ENCODE measurements around the gene KDM4C. TPM values are rescaled to one million over a fixed set of nuclear protein-coding genes. Genes with fewer than 3 reads are reported as not detected.

KDM4C gene
- total and polyA plus RNA-seq, 2 of the 4 experiments (the other 2 are of a cell fraction), result 11.8 to 23.8 TPM

DNA sequence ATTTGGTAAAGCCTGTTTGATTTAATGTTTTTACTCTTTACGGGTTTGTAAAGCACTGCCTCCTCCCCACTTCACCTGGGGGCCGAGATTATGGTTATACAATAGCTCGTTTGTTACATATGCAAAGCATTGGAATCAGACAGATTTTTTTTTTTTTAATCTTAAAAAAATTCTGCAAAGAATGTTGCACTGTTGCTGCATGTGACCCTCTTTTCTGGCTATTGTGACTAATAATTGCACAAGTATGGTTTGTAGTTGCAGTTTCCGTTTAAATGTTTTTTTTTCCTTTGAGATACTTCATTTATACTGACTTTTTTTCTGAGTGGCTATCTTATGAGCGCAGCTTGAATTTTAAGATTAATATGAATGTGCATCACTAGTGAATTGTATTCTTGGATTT, 165.3 kb downstream of the KDM4C start:
- Histone ChIP-seq H2BK120ac (ENCODE audit: low read depth, low read length) (no peak overlapping the region), H3K4me2 (ENCODE audit: low read depth, low read length) (no peak overlapping the region), H2AFZ (replicated peaks; ENCODE audit: low read length, poor library complexity) (no peak overlapping the region), H4K5ac (ENCODE audit: low read depth, low read length) (no peak overlapping the region), H4K91ac (ENCODE audit: insufficient read depth, low read depth, low read length) (no peak overlapping the region), H3K79me1 (ENCODE audit: low read depth in 1 of 2, low read length in 2 of 2) (no peaks in the 10 kb centered on the region; a peak in 1 of 4 replicates), H3K23ac (ENCODE audit: low read depth, low read length) (no peak overlapping the region), H3K4ac (ENCODE audit: low read depth, low read length) (no peak overlapping the region), H2BK5ac (ENCODE audit: low read depth, low read length, poor library complexity, severe bottlenecking) (no peak overlapping the region), H3K27ac (ENCODE audit: insufficient read depth, low read length) (no peak overlapping the region), H3K27me3 (ENCODE audit: control insufficient read depth, insufficient read depth, low read length) (no peaks in the 10 kb centered on the region), H2BK20ac (ENCODE audit: low read depth, low read length) (no peak overlapping the region), H2AK5ac (ENCODE audit: low read depth, low read length) (no peak overlapping the region), H3K18ac (ENCODE audit: low read depth, low read length) (no peak overlapping the region), H3K9me1 (ENCODE audit: insufficient read depth, low read length) (peaks cover 3% of the 10 kb centered on the region; the same call in 1 of the 2 replicates), H3K9me3 (ENCODE audit: control insufficient read depth, insufficient read depth, low read length) (no peaks in the 10 kb centered on the region), H3K56ac (ENCODE audit: extremely low read depth, insufficient read depth, low read length) (no peak overlapping the region), H3K9ac (ENCODE audit: low read depth, low read length) (no peak overlapping the region), H4K8ac (ENCODE audit: low read depth in 2 of 2, low read length in 2 of 2) (no peak overlapping the region), H2BK15ac (ENCODE audit: low read depth, low read length) (no peak overlapping the region), H3K14ac (replicated peaks; ENCODE audit: low read depth, low read length) (no peak overlapping the region), H4K20me1 (ENCODE audit: insufficient read depth, low read length) (no peaks in the 10 kb centered on the region), H3K36me3 (ENCODE audit: control insufficient read depth, insufficient read depth, low read length) (no peaks in the 10 kb centered on the region), H3K4me3 (ENCODE audit: insufficient read depth, low read depth, low read length) (no peak overlapping the region), H3K4me1 (ENCODE audit: control insufficient read depth, insufficient read depth, low read length) (peaks cover 1% of the 10 kb centered on the region; the same call in 1 of the 2 replicates), H2AK9ac (replicated peaks; ENCODE audit: low read depth, low read length, poor library complexity) (no peak overlapping the region)
- DNase-seq (no peak), ATAC-seq (ENCODE audit: low read depth) (no peak)
- 100% methylated on average over 1 of the region's 5 CpGs; no CpG with 5 or more reads in 1 of the 2 experiments for WGBS, 2 experiments (ENCODE audit: extremely low coverage in 2 of 2, insufficient read length in 1 of 2)
- dilution Hi-C loops (cut with HindIII; ENCODE audit: low sequenced_read_pairs, unreplicated experiment) (no loop called here), intact Hi-C loops (cut with micrococcal nuclease) (no loop called here), in situ Hi-C loops (cut with MboI; ENCODE audit: low sequenced_read_pairs) (loop anchor here (10.0 kb wide), 1 partner anchor 62 kb away; no protein-coding TSS in a partner anchor)
- TF ChIP-seq NFE2L2 (IDR thresholded peaks at IDR 0.05; ENCODE audit: low read depth, low read length) (no peak), MAZ (IDR thresholded peaks at IDR 0.05; ENCODE audit: borderline replicate concordance, low read depth, low read length) (no peak), FOS (IDR thresholded peaks at IDR 0.05; ENCODE audit: low read depth, low read length) (no peak), CEBPB (IDR thresholded peaks at IDR 0.05; ENCODE audit: low read depth, low read length) (no peak), RCOR1 (IDR thresholded peaks at IDR 0.05; ENCODE audit: insufficient replicate concordance, low read length) (no peak), SMC3 (IDR thresholded peaks at IDR 0.05; ENCODE audit: low read depth, low read length) (no peak), RAD21 (IDR thresholded peaks at IDR 0.05; ENCODE audit: low read length) (no peak), MAFK (IDR thresholded peaks at IDR 0.05; ENCODE audit: low read depth, low read length) (no peak)
- TF ChIP-seq, protein P1, sequence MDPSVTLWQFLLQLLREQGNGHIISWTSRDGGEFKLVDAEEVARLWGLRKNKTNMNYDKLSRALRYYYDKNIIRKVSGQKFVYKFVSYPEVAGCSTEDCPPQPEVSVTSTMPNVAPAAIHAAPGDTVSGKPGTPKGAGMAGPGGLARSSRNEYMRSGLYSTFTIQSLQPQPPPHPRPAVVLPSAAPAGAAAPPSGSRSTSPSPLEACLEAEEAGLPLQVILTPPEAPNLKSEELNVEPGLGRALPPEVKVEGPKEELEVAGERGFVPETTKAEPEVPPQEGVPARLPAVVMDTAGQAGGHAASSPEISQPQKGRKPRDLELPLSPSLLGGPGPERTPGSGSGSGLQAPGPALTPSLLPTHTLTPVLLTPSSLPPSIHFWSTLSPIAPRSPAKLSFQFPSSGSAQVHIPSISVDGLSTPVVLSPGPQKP (IDR thresholded peaks at IDR 0.05; ENCODE audit: borderline replicate concordance, low read depth, low read length), result no peak
- CTCF ChIA-PET, result no interaction called here
- POLR2A ChIA-PET (ENCODE audit: unreplicated experiment), result interaction anchor here (0.6 kb wide), 1 partner anchor 16 kb away, joined by 3 read pairs; no protein-coding TSS in a partner anchor
- no TSS peak for BruUV-seq (replicated peaks)
